Right ventricle myocardium inferior (tissue), 1 donor: Measurements from ENCODE around the gene CCL26. TPM values are rescaled to one million over a fixed set of nuclear protein-coding genes. Genes with fewer than 3 reads are reported as not detected.

ENCODE experiments used
- ATAC-seq: fragments of 200-7000 bp; cut with Tn5 transposase; one replicate; pipeline ENCODE4 v1.9.1; 2020; ENCODE audit warnings: mild to moderate bottlenecking, moderate library complexity
- DNase-seq: peaks from one replicate; pipeline ENCODE4 v3.0.0; 2021; ENCODE audit errors: missing footprints
- intact Hi-C: fragments of 100-400 bp; cut with DNase I; formaldehyde crosslinking; loops from one replicate; pipeline ENCODE4 v1.11.0; 2022
- long read RNA-seq: library from polyadenylated mRNA; unstranded; transcript quantifications from one replicate; pipeline ENCODE4 v2.0.0, GENCODE V29; 2021
- total RNA-seq: library from RNA; stranded (reverse); fragmentation: NEBNext Ultra II Directional; extraction: Animal tissue kit (Norgen Biotek cat#: 25700); gene quantifications from one replicate; pipeline ENCODE4 v1.2.1, GENCODE V29; 2021
- donor health status: DM: no; HTN: yes; CAD: no; lungs with severe emphysema.

CCL26 gene
- total RNA-seq: not detected
- long read RNA-seq: 0 reads

- ATAC-seq (peak; percentile 74), DNase-seq (no peak)
- intact Hi-C loops: no loop called here
Measured at GRCh38 chr7:75772081-75773077, at the start of gene CCL26. CCL26 (minus strand) TSS chr7:75772211; CDS start chr7:75772176, 35 bp downstream.

DNA sequence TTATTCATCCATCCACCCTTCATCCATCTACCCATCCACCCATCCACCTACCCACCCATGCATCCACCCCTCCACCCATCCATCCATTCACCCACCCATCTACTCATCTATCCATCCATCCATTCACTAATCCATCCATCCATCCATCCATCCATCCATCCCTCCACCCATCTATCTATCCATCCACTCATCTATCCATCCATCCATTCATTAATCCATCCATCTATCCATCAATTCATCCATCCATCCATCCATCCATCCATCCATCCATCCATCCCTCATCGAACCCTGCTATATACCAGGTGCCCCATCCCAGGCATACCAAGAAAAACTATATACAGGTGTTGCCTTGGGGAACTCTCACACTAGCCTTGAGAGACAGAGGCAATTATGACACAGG, 48.7 kb upstream of the CCL26 start:
- DNase-seq (no peak), ATAC-seq (no peak)
- intact Hi-C loops: no loop called here

DNA sequence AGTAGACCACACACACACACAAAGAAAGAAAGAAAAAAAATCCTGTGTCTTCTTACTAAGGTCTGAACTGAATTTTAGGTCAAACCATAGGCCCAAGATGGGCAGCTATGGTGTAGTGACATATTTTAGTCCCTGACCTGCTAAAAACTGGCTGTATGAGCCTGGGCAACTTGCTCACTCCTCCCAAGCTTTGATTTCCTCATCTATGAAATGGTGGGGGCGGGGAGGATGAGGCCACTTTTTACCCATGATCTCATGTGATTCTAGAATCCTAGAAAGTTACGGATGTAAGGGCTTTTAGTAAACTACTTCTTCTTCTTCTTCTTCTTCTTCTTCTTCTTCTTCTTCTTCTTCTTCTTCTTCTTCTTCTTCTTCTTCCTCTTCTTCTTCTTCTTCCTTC, 47.7 kb upstream of the CCL26 start:
- no peak for DNase-seq
- intact Hi-C loops: no loop called here
- no peak for ATAC-seq

DNA sequence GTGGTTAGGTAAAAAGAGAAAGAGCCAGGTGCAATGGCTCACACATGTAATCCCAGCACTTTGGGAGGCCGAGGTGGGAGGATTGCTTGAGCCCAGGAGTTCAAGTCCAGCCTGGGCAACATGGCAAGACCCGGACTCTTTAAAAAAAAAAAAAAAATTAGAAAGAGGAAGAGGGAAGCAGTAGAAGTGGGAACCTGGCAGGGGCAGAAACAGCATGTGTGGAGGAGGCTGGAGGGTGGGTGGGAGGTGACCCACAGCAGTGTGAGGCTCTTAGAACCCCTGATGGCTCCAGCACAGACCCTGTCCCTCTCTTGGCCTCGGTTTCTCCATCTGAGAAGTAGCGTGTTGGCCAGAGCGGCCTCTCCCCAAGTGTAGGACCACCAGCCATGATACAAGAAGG, 46.5 kb upstream of the CCL26 start:
- DNase-seq (no peak), ATAC-seq (no peak)
- intact Hi-C loops: no loop called here

DNA sequence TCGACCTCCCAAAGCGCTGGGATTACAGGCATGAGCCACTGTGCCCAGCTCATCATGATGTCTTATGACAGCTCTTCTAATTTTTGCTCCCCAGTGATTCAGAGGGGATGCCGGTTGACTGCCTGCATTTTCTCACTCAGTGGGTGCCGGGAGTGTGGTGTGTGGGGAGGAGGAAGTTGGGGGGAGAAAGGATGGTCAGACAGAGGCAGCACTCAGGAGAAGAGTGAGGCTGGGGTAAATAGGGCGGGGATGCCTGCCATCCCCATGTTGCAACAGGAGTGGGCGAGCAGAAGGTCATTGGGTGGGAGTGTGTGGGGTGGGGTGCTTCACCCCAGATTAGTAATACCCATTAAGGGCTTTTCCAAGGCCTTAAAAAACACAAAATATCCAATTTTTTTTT, 45.1 kb upstream of the CCL26 start:
- ATAC-seq (no peak), DNase-seq (no peak)
- intact Hi-C loops: no loop called here

DNA sequence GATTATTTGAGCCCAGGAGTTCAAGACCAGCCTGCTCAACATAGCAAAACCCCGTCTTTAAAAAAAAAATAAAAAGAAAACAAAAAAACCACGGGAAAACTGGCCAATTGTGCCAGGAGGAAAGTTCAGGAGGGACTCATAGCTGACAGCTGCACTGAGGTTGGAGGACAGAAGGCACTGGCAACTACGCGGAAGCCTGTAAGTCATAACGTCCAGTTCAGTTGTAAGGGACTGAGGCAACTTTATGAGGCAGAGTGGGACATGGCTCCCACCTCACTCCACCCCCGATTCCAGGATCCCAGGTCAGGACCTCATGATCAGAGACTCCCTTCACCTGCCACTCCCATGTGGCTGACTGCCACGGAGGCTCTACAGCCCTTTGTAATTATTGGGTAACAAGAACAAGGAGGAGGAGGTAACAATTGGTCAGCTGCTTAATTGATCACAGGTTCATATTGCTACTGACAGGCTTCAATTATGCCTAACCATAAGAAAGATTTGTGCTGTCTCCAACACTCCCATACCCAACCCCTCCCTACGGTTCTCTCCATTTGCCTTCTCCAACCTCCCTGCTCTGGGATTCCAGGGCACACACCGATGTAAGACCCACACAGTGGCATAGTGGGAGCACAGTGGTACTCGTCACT, 43.5 kb upstream of the CCL26 start:
- ATAC-seq (no peak), DNase-seq (no peak)
- intact Hi-C loops: no loop called here

DNA sequence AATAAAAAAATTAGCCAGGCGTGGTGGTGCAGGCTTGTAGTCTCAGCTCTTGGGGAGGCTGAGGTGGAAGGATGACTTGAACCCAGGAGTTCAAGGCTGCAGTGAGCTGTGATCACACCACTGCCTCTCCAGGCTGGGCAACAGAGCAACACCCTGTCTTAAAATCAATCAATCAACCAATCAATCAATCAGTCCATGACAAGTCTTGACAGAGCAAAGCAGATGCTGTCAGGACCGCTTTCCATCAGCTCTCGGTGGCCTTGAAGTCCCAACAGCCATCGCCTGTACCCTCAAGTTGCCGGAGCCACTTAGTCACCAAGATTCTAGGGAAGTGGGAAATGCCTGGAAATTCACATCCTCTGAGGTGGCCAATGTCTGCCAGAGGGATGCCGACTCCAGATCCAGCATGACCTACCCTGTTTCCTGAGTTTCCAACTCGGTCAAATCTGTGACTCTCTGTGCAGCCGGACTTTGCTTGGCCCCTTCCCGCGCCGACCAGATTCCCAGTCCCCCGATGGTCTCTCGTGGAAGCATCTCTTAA, 42.5 kb upstream of the CCL26 start:
- intact Hi-C loops: no loop called here
- no peak for DNase-seq
- no peak for ATAC-seq

DNA sequence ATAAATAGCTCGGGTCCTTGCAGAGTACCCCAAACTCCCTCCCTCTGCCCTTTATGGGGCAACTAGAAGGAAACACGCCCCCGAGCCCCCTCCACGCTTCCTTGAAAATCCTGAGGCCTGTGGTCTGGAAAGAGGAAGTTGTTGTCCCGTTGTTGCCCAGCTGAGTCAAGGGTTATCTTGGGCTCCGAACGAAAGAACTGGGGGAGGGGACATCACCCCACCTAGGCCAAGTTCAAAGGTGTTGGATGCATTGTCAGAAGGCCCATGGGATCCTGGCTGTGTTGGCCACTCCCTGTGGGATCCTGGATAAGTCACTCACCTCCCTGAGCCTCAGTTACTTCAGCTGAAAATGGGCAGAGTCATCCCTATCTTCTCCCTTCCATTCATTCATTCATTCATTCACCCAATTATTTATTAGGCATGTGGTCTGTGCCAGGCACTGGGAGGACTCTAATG, 41.8 kb upstream of the CCL26 start, which contains the start of gene CCL24:
Gene CCL24, minus strand, starts transcription at position 26 of the 456 bp plus-strand sequence. CDS start 91 bp downstream, outside the sequence.
- intact Hi-C loops: no loop called here
- no peak for DNase-seq

DNA sequence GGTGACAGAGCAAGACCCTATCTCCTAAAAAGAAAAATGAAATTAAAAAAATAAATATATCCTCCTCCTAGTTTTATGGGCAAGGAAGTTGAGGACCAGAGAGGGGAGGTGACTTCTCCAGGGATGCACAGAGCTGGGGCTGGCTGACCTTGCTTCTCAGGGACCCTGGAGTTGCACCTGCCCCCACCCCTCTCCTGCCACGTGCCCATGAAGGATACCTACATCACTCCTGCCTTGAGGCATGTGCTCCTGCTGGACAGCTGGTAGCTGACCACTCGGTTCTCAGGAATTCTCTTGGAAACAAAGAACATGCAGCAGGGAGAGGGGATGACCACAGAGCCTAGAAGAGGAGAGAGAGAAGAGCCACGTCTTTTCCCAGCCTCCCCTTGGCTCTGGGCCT, 41.1 kb upstream of the CCL26 start:
- DNase-seq (no peak), ATAC-seq (no peak)
- intact Hi-C loops: no loop called here

More for the DNA sequence above, 41.8 kb upstream of the CCL26 start, which contains the start of gene CCL24:
- peak; percentile 22 for ATAC-seq

DNA sequence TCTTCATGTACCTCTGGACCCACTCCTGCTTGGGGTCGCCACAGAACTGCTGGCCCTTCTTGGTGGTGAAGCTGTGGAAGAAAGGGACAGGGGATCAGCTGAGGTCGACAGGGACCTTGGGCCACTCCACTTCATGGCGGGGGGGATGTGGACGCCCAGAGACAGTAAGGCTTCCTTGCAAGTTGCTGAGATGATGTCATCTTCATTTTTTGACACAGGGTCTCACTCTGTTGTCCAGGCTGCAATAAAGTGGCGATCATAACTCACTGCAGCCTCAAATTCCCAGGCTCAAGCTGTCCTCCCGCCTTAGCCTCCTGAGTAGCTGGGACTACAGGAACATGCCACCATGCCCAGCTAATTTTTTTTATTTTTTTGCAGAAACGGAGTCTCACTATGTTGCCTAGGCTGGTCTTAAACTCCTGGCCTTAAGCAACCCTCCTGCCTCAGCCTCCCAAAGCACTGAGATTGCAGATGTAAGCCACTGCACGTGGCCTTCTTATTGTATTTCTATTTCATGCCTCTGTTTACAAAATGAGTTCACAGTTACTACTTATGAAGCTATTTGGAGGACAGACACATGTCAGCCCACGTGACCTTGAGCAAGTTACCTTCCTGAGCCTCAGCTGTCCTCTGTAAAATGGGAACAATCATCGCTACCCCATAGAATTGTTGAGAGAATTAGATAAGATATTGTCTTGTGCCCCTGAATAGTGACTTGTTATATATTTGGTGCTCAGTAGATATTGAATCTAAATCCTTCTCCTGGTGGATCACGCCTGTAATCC, 40.1 kb upstream of the CCL26 start:
- DNase-seq: no peak
- ATAC-seq: no peak
- intact Hi-C loops: no loop called here

- DNase-seq (no peak), ATAC-seq (no peak)
- intact Hi-C loops: no loop called here
Measured at GRCh38 chr7:75809396-75809795, 37.4 kb upstream of the CCL26 start.

DNA sequence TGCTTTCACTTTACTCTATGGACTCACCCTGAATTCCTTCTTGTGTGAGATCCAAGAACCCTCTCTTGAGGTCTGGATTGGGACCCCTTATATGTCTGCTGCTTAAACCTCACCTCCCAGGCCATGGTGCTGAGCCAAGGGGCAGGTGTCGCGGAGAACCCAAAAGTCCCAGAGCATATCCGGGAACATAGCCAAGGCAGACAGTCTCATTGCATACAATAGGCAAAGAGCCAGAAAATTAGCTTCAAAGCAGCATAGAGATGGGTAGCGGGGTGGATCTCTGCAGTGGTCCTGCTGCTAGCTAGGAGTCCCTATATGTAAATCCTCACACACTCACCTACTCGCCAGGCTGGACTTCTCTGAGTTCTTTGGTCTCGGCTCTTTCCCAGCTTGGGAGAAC, 36.1 kb upstream of the CCL26 start:
- intact Hi-C loops: no loop called here
- ATAC-seq: no peak
- no peak for DNase-seq

GRCh38 chr7:75807452-75807851, 35.4 kb upstream of the CCL26 start:
- no peak for ATAC-seq
- DNase-seq: no peak
- intact Hi-C loops: no loop called here

DNA sequence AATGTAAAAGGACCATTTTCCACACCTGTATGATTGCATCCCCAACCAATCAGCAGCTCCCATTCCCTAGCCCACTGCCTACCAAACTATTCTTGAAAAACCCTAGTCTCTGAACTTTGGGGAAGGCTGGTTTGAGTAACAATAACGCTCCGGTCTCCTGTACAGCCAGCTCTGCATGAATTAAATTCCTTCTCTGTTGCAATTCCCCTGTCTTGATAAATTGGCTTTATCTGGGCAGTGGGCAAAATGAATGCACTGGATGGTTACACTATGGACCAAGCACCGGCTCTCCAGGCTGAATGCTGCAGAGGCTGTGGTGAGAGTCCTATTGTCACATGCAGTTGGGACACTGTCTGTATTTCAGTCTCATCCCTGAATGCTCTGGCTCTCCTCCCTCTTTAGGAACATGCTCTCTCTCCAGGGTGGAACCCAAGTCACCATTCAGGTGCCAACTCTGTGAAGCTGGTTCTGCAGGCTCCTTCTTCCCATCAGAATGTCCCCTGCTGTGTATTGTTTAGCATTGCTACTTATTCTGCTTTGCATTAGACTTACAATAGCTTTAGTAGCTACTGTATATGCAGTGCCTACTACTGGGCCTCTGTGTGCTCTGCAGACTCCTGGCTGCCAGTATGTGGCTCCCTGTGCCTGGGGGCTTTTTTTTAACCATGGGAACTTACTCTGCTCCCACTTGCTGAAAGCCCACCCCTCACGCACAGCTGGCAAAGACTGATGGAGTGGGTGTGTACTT, 34.7 kb upstream of the CCL26 start:
- DNase-seq: no peak
- intact Hi-C loops: no loop called here
- ATAC-seq: no peak

DNA sequence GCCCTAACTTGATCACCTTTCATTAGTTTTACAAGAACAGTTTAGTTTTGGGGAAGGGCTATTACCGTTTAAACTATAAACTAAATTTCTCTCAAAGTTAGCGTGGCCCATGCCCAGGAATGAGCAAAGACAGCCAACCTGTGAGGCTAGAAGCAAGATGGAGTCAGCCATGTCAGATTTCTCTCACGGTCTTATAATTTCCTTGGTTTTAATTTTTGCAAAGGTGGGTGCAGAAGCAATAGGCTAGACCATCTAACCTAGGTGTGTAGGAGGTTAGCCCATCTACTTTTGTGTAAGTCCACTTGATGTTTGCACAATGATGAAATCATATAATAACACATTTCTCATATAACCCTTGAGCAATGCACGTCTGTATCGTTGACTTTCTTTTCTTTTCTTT, 32.7 kb upstream of the CCL26 start:
- no peak for DNase-seq
- ATAC-seq: no peak
- intact Hi-C loops: no loop called here

GRCh38 chr7:75804004-75804403, 32.0 kb upstream of the CCL26 start:
- no peak for ATAC-seq

DNA sequence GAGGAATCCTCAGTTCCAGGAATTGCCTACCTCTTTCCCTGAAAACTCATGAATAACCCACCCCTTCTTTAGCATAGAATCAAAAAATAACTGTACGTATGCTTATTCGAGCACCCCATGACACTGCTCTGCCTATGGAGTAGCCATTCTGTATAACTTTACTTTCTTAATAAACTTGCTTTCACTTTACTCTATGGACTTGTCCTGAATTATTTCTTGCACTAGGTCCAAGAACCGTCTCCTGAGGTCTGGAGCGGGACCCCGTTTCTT, 30.5 kb upstream of the CCL26 start:
- intact Hi-C loops: no loop called here
- ATAC-seq (no peak), DNase-seq (no peak)

More at GRCh38 chr7:75804004-75804403, 32.0 kb upstream of the CCL26 start:
- intact Hi-C loops: no loop called here
- no peak for DNase-seq

GRCh38 chr7:75798770-75799169, 26.8 kb upstream of the CCL26 start:
- no peak for DNase-seq
- intact Hi-C loops: no loop called here
- ATAC-seq: no peak
